Testis (tissue), 2 donors: ENCODE measurements around the gene MEIS2.

Experiments used
- CTCF ChIP-seq, 3 experiments: fragments of 450-650 bp in 2 of 3; fragments of 200-600 bp in 1 of 3; sonication (generic) in 1 of 3; IDR thresholded peaks; one replicate each; pipeline ENCODE4 v1.5.1; 2016 to 2019; ENCODE audit warnings: antibody characterized with exemption in 3 of 3, mild to moderate bottlenecking in 2 of 3, moderate library complexity in 1 of 3
- POLR2A ChIP-seq: fragments of 450-650 bp; IDR thresholded peaks from one replicate; pipeline ENCODE4 v1.6.1; 2017; ENCODE audit warnings: antibody characterized with exemption, mild to moderate bottlenecking, moderate library complexity

- TF ChIP-seq CTCF (IDR thresholded peaks at IDR 0.05) = no peak
- no peak for TF ChIP-seq POLR2A
Measured at GRCh38 chr15:36877294-36877693, 223.1 kb downstream of the MEIS2 start.
